ENCODE results near the gene RPL22. TPM values are rescaled to one million over a fixed set of nuclear protein-coding genes. Genes with fewer than 3 reads are reported as not detected.

The RPL22 gene
- total RNA-seq, 4 donors from 2014 or later = 149 to 243 (median 178) TPM

- TF ChIP-seq CTCF (IDR thresholded peaks at IDR 0.05; ENCODE audit: low read depth) = no peak
Observed at GRCh38 chr1:6151291-6151822, 48.0 kb downstream of the RPL22 start.

GRCh38 chr1:6150006-6150938, 49.1 kb downstream of the RPL22 start:
- TF ChIP-seq CTCF (IDR thresholded peaks at IDR 0.05; ENCODE audit: low read depth) = no peak

- TF ChIP-seq CTCF (IDR thresholded peaks at IDR 0.05; ENCODE audit: low read depth) = no peak
Observed at GRCh38 chr1:6149597-6149996, 49.8 kb downstream of the RPL22 start.

- no peak for TF ChIP-seq CTCF (IDR thresholded peaks at IDR 0.05; ENCODE audit: low read depth)
Observed at GRCh38 chr1:6148497-6149241, 50.7 kb downstream of the RPL22 start.

- no peak for TF ChIP-seq CTCF (IDR thresholded peaks at IDR 0.05; ENCODE audit: low read depth)
Observed at GRCh38 chr1:6145864-6146410, 53.5 kb downstream of the RPL22 start.

- no peak for TF ChIP-seq CTCF (IDR thresholded peaks at IDR 0.05; ENCODE audit: low read depth)
Observed at GRCh38 chr1:6145396-6145750, 54.0 kb downstream of the RPL22 start.

Measured in subcutaneous adipose tissue (tissue), 4 donors.